GM18517 (cell line): ENCODE results near the gene MMP13.
"Not testable (repeated sequence)": the region's sequence is repeated elsewhere in the genome, so short reads cannot be mapped to it uniquely, and the experiment has no call there.

ENCODE experiments used
- ATAC-seq: cut with Tn5 transposase; IDR thresholded peaks from one replicate; pipeline ENCODE4 v1.9.1; 2021; ENCODE audit warnings: mild to moderate bottlenecking, moderate library complexity; ENCODE audit not compliant: unreplicated experiment

The MMP13 gene

GRCh38 chr11:102905848-102906247 is 49.7 kb downstream of the MMP13 start:
- ATAC-seq = not testable (repeated sequence)

GRCh38 chr11:102903895-102904294 is 51.6 kb downstream of the MMP13 start:
- ATAC-seq = not testable (repeated sequence)

GRCh38 chr11:102900346-102900745 is 55.2 kb downstream of the MMP13 start:
- no peak for ATAC-seq
